ENCODE measurements around the gene RALGDS.

GRCh38 chr9:133163504-133164172, 42.6 kb upstream of the RALGDS start, which contains the start of gene GBGT1:
- peak; percentile 27 for TF ChIP-seq POLR2A (IDR thresholded peaks at IDR 0.05)
- TF ChIP-seq CTCF (IDR thresholded peaks at IDR 0.05): no peak
- no peak for TF ChIP-seq EP300 (IDR thresholded peaks at IDR 0.05)
